Stimulated activated memory B cell treated with anti-CD40 and anti-IgM and Interleukin-4, amounts not matched to agents 10 μg/mL and 1 μg/mL and 100 μg/mL, for 72 hours (primary cell): ENCODE data around the gene TPGS2.

Source experiments
- ATAC-seq: fragments of 150-1000 bp; cut with Tn5 transposase; 2 replicates; pipeline ENCODE4 v1.10.0; 2021
- H3K27ac Mint-ChIP-seq: one replicate; pipeline ENCODE4 v1.8.0; 2022; ENCODE audit warnings: mild to moderate bottlenecking, mixed read lengths
- H3K27me3 Mint-ChIP-seq: one replicate; pipeline ENCODE4 v1.8.0; 2022; ENCODE audit warnings: mixed read lengths
- H3K36me3 Mint-ChIP-seq: one replicate; pipeline ENCODE4 v1.8.0; 2022; ENCODE audit warnings: mixed read lengths
- H3K4me1 Mint-ChIP-seq: one replicate; pipeline ENCODE4 v1.8.0; 2022; ENCODE audit warnings: mixed read lengths
- H3K4me3 Mint-ChIP-seq: one replicate; pipeline ENCODE4 v1.8.0; 2022; ENCODE audit warnings: mild to moderate bottlenecking, moderate library complexity, mixed read lengths
- H3K9me3 Mint-ChIP-seq: one replicate; pipeline ENCODE4 v1.8.0; 2022; ENCODE audit warnings: mixed read lengths

The TPGS2 gene

GRCh38 chr18:36745219-36745975 lies 83.4 kb downstream of the TPGS2 start:
- ATAC-seq, result peak; percentile 59
- Mint-ChIP-seq H3K36me3 (no peaks in the 10 kb centered on the region), H3K4me1 (no peaks in the 10 kb centered on the region), H3K9me3 (peaks cover 2% of the 10 kb centered on the region), H3K4me3 (no peak overlapping the region), H3K27me3 (peaks cover 30% of the 10 kb centered on the region), H3K27ac (no peak overlapping the region)

- no peaks in the 10 kb centered on the region for H3K4me1 Mint-ChIP-seq
- ATAC-seq, result no peak
- no peak overlapping the region for H3K27ac Mint-ChIP-seq
- H3K36me3 Mint-ChIP-seq, result no peaks in the 10 kb centered on the region
- H3K9me3 Mint-ChIP-seq, result peaks cover 2% of the 10 kb centered on the region
- peaks cover 34% of the 10 kb centered on the region for H3K27me3 Mint-ChIP-seq
- H3K4me3 Mint-ChIP-seq, result no peak overlapping the region
Observed at GRCh38 chr18:36744261-36744876, 84.4 kb downstream of the TPGS2 start.
